ENCODE results near the gene CPLANE2. TPM values are rescaled to one million over a fixed set of nuclear protein-coding genes. Genes with fewer than 3 reads are reported as not detected.

Gene CPLANE2, protein sequence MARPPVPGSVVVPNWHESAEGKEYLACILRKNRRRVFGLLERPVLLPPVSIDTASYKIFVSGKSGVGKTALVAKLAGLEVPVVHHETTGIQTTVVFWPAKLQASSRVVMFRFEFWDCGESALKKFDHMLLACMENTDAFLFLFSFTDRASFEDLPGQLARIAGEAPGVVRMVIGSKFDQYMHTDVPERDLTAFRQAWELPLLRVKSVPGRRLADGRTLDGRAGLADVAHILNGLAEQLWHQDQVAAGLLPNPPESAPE
- total RNA-seq (2022) (4.2 and 7.4 TPM in 2 replicates), Bru-seq, nascent RNA (percentile 26 among the genes with signal in this experiment), BruChase-seq, experiment 1, labeled RNA remaining after a 6-hour chase (percentile 42 among the genes with signal in this experiment), BruChase-seq, experiment 2, labeled RNA remaining after a 2-hour chase (percentile 31 among the genes with signal in this experiment)
- long read RNA-seq, transcript CPLANE2-201 (5 exons, 1,545 nt): major isoform, 5 of 6 reads
- long read RNA-seq, partial matches to known transcripts: 0 of 6 reads
- long read RNA-seq, other reads (novel, unspliced or antisense): 0 of 6 reads

DNA sequence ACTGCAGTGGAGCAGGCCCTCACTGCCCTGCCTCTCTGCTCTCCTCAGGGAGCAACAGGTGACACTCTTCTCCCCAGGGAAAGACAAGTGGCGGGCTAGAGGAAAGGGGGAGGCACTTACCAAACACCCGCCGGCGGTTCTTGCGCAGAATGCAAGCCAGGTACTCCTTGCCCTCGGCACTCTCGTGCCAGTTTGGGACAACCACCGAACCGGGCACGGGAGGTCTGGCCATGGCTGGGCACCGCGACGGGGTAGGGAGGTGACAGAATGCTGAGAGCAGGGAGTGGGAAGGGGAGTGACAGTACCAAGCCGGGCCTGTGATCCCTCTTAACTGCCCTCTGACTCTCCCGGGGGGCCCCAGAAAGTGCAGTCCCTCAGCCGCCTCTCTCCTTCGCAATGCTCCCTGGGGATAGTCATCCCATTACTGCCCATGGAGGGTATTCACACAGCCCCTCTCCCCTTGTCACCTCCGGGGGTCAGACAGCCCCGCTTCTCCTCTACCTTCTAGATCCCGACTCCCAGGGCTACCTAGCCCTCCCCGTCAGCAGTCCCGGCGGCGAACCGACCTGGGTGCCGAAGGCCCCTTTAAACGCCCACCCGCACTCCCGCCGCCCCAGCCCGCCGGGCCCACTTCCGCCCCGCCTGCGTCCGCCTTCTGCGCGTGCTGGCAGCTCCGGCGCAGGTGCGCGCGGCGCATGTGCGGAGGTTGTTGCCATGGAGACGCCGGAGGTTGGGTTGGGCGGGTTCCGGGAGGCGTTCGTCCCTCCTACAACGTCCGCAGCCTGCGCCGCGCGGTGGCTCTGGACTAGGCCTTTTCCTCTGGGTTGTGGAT lies at the start of gene CPLANE2:
CPLANE2 (minus strand) TSS at position 673 of the 832 bp plus-strand sequence; CDS start at position 232, 441 bp downstream.
- CTCF ChIA-PET: interaction anchor here (0.6 to 1.3 kb wide), 2 partner anchors 127 to 156 kb away, joined by 3 read pairs; no protein-coding TSS in a partner anchor
- no TSS peak for BruUV-seq (replicated peaks)

DNA sequence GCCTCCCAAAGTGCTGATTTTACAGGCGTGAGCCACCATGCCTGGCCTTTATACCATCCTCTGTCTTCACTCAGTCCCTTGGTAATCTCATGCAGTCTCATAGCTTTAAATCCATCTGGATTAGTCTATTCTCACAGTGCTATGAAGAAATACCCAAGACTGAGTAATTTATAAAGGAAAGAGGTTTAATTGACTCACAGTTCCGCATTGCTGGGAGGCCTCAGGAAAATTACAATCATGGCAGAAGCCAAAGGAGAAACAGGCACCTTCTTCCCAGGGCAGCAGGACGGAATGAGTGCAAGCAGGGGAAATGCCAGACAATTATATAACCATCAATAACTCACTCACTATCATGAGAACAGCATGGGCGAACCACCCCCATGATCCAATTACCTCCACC lies 49.1 kb upstream of the CPLANE2 start:
- DNase-seq: no peak
- Mint-ChIP-seq H3K4me3 (ENCODE audit: low read depth, unreplicated experiment) (no peak overlapping the region), H3K4me1 (ENCODE audit: low read depth, unreplicated experiment) (peaks cover 9% of the 10 kb centered on the region), H3K36me3 (ENCODE audit: insufficient read depth, unreplicated experiment) (no peaks in the 10 kb centered on the region), H3K27ac (ENCODE audit: unreplicated experiment) (no peak overlapping the region), H3K27me3 (ENCODE audit: unreplicated experiment) (no peaks in the 10 kb centered on the region), H3K9me3 (ENCODE audit: low read depth, unreplicated experiment) (no peaks in the 10 kb centered on the region)
- intact Hi-C loops (cut with micrococcal nuclease; ENCODE audit: unreplicated experiment): no loop called here
- CTCF ChIA-PET: no interaction called here
- TF ChIP-seq, protein P1, sequence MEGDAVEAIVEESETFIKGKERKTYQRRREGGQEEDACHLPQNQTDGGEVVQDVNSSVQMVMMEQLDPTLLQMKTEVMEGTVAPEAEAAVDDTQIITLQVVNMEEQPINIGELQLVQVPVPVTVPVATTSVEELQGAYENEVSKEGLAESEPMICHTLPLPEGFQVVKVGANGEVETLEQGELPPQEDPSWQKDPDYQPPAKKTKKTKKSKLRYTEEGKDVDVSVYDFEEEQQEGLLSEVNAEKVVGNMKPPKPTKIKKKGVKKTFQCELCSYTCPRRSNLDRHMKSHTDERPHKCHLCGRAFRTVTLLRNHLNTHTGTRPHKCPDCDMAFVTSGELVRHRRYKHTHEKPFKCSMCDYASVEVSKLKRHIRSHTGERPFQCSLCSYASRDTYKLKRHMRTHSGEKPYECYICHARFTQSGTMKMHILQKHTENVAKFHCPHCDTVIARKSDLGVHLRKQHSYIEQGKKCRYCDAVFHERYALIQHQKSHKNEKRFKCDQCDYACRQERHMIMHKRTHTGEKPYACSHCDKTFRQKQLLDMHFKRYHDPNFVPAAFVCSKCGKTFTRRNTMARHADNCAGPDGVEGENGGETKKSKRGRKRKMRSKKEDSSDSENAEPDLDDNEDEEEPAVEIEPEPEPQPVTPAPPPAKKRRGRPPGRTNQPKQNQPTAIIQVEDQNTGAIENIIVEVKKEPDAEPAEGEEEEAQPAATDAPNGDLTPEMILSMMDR (IDR thresholded peaks at IDR 0.05; ENCODE audit: unreplicated experiment): no peak
- BruUV-seq (replicated peaks): no TSS peak

More for the DNA sequence above, at the start of gene CPLANE2:
- no peaks in the 10 kb centered on the region for H3K9me3 Mint-ChIP-seq (ENCODE audit: low read depth, unreplicated experiment)
- H3K27me3 Mint-ChIP-seq (ENCODE audit: unreplicated experiment): no peaks in the 10 kb centered on the region
- DNase-seq: peak; percentile 93
- peak within 1 kb of the TSS; percentile 87 for H3K27ac Mint-ChIP-seq (ENCODE audit: unreplicated experiment)
- TF ChIP-seq, protein P1 (IDR thresholded peaks at IDR 0.05; ENCODE audit: unreplicated experiment): no peak
- H3K36me3 Mint-ChIP-seq (ENCODE audit: insufficient read depth, unreplicated experiment): peaks cover 17% of the 10 kb centered on the region
- H3K4me1 Mint-ChIP-seq (ENCODE audit: low read depth, unreplicated experiment): no peaks in the 10 kb centered on the region
- peak within 1 kb of the TSS; percentile 78 for H3K4me3 Mint-ChIP-seq (ENCODE audit: low read depth, unreplicated experiment)
- intact Hi-C loops (cut with micrococcal nuclease; ENCODE audit: unreplicated experiment): loop anchor here (5.0 kb wide), 1 partner anchor 126 kb away; no protein-coding TSS in a partner anchor

DNA sequence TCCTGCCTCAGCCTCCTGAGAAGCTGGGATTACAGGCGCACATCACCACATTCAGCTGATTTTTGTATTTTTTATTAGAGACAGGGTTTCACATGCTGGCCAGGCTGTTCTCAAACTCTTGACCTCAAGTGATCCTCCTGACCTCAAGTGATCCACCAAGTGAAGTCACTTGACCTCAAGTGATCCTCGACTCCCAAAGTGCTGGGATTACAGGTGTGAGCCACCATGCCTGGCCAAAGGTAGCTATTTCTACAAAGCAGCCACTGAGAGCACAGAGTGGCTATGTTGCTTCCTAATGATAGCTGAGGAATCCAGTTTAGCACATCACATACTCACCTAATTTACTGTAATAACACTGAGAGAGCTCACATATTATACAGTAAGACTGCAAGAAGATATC lies 44.8 kb upstream of the CPLANE2 start:
- CTCF ChIA-PET: no interaction called here
- H3K36me3 Mint-ChIP-seq (ENCODE audit: insufficient read depth, unreplicated experiment): peaks cover 4% of the 10 kb centered on the region
- H3K4me1 Mint-ChIP-seq (ENCODE audit: low read depth, unreplicated experiment): peaks cover 9% of the 10 kb centered on the region
- TF ChIP-seq, protein P1 (IDR thresholded peaks at IDR 0.05; ENCODE audit: unreplicated experiment): no peak
- no peaks in the 10 kb centered on the region for H3K27me3 Mint-ChIP-seq (ENCODE audit: unreplicated experiment)
- no TSS peak for BruUV-seq (replicated peaks)
- no peak overlapping the region for H3K4me3 Mint-ChIP-seq (ENCODE audit: low read depth, unreplicated experiment)
- DNase-seq: no peak
- intact Hi-C loops (cut with micrococcal nuclease; ENCODE audit: unreplicated experiment): no loop called here
- no peak overlapping the region for H3K27ac Mint-ChIP-seq (ENCODE audit: unreplicated experiment)
- H3K9me3 Mint-ChIP-seq (ENCODE audit: low read depth, unreplicated experiment): no peaks in the 10 kb centered on the region

DNA sequence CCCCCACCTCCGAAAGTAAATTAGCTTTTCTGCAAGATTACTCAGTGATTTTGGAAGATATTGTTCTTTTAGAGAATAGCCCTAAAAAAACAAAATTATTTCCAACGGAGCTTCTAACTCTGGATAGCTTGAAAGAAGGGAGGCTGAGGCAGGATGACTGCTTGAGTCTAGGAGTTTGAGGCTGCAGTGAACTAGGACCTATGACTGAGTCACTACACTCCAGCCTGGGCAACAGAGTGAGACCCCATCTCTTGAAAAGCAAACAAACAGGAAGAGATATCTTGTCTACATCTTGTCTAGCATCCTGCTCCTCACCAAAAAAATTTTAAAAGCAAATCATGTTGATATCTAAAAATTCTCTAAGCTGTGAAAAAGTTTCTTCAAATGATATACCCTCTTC lies 42.2 kb upstream of the CPLANE2 start:
- BruUV-seq (replicated peaks): no TSS peak
- CTCF ChIA-PET: interaction anchor here (0.8 kb wide), 1 partner anchor 51 kb away, joined by 5 read pairs; no protein-coding TSS in a partner anchor
- Mint-ChIP-seq H3K27ac (ENCODE audit: unreplicated experiment) (no peak overlapping the region), H3K36me3 (ENCODE audit: insufficient read depth, unreplicated experiment) (peaks cover 4% of the 10 kb centered on the region), H3K4me1 (ENCODE audit: low read depth, unreplicated experiment) (peaks cover 3% of the 10 kb centered on the region), H3K9me3 (ENCODE audit: low read depth, unreplicated experiment) (no peaks in the 10 kb centered on the region), H3K27me3 (ENCODE audit: unreplicated experiment) (no peaks in the 10 kb centered on the region), H3K4me3 (ENCODE audit: low read depth, unreplicated experiment) (no peak overlapping the region)
- intact Hi-C loops (cut with micrococcal nuclease; ENCODE audit: unreplicated experiment): no loop called here
- TF ChIP-seq, protein P1 (IDR thresholded peaks at IDR 0.05; ENCODE audit: unreplicated experiment): no peak
- no peak for DNase-seq

Measured in Calu3 (cell line).